ENCODE data around the gene KREMEN1.
"Not testable (repeated sequence)": the region's sequence is repeated elsewhere in the genome, so short reads cannot be mapped to it uniquely, and the experiment has no call there.

KREMEN1 gene, protein sequence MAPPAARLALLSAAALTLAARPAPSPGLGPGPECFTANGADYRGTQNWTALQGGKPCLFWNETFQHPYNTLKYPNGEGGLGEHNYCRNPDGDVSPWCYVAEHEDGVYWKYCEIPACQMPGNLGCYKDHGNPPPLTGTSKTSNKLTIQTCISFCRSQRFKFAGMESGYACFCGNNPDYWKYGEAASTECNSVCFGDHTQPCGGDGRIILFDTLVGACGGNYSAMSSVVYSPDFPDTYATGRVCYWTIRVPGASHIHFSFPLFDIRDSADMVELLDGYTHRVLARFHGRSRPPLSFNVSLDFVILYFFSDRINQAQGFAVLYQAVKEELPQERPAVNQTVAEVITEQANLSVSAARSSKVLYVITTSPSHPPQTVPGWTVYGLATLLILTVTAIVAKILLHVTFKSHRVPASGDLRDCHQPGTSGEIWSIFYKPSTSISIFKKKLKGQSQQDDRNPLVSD

DNA sequence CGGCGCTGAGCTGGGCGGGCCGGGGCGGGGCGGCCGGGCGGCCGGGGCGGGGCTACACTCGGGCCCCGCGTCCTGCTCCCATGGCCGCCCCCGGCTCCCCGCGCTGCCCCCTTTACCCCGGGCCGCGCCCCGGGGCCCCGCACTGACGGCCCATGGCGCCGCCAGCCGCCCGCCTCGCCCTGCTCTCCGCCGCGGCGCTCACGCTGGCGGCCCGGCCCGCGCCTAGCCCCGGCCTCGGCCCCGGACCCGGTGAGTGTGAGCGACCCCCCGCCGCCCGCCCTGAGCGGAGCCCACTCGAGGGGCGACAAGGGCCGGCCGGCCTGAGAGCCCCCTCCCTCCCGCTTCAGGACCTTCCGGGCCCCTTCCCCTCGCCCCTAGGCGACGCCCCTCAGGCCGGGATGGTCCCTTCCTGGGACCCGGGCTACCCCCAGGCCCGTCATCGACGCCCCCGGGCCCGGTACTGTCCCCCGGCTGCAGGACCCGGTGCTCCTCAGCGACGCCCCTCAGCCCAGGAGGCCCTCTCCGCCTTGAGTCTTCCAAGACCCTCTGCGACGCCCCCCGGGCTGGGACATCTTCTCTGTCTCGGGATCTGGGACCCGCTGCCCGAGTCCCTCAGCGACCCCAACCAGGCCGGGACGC, at the start of gene KREMEN1:
Gene KREMEN1, plus strand, starts transcription at position 57 of the 639 bp plus-strand sequence. Its CDS starts 96 bp downstream, at position 153.
- no peak for DNase-seq (ENCODE audit: low read depth in 2 of 2)

DNA sequence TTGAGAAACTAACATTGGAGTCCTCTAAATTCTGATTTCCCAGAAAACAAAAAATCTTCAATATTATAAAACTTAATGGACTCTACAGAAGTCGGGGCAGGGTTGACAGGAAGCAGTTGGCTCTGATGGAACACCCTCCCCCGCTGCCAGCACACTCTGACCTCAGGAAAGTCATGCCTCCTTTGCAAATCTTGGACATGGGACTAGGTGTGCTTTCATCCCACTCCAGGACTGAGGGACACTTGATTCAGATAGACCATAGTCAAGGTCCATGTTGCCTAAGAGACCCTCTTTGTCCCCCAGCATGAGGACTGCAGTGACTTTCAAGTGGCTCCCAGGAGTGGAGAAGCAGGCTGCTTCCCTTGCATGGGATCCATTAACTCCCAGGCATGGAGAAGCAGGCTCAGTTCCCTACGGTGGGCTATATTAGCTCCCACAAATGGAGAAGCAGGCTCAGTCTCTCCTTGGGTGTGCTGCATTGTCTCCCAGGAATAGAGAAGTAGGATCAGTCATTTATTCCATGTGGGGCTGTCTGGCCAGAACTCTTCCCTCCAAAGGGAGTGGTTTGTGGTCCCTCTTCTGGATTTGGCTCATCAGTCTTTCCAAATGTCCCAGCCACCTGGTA, 49.6 kb upstream of the KREMEN1 start:
- DNase-seq (ENCODE audit: low read depth in 2 of 2): no peak

DNA sequence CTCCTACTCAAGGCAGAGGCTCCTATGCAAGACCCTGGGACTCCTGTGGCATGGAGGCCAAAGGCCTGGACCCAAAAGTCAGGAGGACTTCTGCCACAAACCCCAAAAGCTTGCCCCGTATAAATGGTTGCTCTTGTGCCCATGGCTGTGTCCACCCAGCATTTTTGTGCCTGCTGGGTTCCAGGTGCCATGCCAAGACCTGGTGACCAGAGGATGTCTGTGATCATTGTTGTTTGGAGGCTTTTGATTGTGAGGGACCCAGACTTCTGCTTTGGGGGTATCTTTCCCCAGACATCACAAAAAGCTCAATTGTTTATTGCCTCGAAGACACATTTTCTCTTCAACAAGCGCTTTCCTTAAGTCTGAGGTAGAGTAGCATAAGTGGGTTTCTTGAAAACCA, 46.3 kb upstream of the KREMEN1 start:
- no peak for DNase-seq (ENCODE audit: low read depth in 2 of 2)

DNA sequence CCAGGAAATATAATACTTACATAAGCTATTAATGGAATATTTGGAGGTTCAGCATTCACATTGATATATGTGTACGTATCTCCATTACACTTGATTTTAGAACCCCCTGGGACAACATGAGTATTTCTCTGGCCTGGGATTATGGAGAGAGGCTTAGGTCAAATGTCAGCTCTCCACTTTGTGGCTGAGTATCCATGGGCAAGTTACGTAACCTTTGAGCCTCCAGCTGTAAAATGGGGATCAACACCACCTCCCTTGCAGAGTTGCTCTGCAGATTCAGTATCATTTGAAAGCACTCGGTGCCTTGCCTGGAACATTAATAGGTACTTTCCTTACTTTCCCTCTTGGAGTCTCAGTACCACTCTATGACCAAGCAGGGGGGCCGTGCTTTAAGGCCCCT, 44.4 kb upstream of the KREMEN1 start:
- DNase-seq (ENCODE audit: low read depth in 2 of 2): no peak

DNA sequence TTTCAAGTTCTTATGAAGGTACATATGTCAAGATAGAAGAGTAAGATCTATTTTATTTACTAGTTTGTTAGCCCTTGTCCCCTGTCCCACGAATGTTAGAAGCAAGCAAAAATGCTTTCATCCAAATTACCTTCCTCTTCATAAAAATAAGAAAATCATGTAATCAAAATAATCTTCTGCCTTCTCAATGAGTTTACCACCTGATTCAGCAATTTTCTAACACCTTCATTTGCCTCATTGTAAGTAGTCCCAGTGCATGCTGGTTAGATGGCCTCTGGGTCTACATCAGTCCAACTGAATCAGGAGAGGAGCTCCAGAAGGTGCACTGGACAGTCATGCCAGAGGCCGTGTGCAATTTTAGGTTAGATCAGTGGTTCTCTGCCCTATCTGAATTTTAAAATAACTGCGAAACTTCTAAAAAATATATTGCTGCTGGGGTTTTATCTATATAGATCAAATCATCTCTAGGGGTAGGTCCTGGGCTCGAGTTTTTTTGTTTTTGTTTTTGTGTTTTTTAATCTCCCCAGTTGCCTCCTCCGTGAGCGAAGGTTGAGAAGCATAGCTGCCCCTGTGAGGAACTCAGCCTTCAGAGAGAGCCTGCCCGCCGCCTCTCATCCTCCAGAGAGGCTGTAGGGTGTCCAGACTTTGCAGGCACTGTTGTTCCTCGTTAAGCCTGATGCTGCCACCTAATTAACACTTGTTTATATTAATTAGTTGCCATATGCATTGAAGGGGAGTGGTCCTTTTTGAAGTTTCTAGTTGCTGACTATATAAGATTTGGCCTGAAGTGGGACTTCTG, 43.4 kb upstream of the KREMEN1 start:
- no peak for DNase-seq (ENCODE audit: low read depth in 2 of 2)

DNA sequence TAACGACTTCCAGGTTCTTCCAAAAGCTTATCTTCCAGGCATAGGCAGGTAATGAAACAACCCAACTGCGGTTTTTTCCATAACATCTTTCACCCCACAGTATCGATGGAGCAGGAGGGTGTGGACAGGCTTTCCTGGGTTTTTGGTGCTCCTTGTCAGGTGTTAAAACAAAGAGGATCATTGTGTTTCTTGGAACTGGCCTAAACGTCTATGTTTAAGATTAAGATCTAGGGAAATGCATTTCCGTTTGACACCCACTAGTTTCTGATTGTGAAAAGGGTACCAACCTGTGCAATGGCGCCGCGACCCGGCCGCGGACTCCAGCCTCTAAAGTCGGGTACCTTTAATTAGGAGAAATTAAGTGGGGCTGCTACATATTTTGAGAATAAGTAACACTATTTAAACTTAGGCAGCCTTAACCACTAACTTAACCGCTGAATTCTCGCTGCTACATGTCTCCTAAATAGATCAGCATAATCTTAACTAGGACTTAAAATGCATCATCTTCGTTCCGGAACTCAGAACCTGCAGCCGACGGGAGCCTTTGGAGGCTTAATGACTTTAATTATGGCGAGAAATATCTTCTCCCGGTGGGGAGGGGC, 42.7 kb upstream of the KREMEN1 start:
- DNase-seq (ENCODE audit: low read depth in 2 of 2): no peak

DNA sequence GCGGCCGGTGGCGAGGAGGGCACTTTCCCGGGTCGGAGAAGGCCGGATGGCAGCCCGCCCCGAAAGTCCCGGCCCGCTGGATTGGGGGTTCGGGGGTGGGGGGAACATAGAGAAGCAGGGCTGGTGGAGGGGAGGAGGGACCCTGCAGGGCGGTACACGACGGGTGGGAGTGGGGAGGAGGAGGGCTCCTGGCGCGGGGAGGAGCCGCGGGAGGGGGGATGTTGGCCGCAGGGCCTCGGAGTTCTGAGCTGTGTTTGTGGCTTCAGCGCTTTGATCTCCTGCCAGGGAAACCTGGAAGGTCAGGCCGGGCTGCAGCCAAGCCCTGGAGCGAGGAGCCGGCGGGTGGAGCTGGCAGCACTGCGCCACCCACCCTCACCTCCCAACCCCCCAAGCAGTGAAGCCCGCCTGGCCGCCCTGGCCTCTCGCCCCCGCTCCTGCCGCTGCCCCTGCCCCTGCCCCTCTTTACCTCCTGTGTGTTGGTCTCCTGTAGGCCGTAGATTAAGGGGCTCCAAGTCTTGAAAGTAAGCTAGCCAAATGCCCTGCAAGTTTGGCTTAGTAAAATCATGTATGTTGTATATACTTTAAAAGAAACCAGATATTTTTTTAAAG, 42.1 kb upstream of the KREMEN1 start:
- DNase-seq (ENCODE audit: low read depth in 2 of 2): no peak

DNA sequence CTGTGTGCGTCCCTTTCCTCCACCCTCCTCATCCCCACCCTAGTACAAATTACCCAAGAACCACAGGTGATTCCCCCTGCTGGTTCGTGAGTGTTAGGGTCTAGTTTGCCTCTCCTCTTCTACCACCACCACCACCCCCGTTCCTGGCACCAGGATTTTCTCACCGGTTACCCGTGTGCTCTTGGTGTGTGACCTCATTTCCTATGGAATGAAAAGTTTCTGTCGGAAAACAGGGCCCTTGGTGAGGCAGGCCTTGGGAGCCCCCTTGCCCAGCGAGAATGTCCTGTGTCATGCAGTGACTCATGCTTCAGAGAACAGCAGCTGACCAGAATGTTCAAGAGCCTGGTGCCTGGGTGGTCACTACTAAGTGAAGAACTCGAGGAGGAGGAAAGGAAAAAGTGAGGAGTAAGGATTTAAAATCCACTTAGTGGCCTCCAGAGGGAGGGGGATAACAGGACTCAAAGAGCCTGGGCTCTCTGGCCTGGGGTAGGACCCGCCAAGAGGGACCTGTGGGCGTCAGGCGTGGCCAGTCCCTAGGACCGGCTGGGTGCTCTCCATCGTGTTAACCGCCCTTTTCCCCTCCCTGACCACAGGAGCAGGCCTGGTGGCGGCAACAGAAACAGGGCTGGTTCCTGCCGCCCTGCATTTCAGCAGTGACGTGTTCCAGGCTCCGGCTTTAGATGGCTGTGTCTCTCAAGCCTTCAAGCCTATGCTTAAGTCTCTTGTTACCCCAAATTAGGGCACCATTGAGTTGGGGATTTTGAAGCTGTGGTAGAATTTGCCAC, 41.4 kb upstream of the KREMEN1 start:
- DNase-seq (ENCODE audit: low read depth in 2 of 2): no peak

DNA sequence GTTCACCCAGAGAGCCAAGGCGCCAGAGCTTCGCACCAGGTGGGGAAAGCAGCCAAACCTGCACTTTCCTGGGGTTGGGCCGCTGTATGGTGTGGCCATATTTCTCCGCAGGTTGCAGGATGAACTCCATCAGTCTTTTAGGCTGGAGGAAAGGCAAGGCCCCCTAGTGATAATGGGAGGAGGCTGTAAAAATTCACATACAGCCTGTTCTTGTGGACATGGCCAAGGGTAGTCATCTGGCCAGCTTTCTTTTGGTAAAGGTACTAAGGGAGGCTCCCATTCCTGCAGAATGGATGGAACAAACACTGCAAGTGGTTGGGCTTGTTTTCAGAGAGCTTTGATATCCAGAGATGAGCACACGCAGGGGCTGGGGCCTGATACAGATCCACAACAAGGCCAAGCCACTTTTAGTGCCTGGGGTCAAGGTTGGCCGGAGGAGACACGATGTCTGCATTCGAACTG, 40.8 kb upstream of the KREMEN1 start:
- no peak for DNase-seq (ENCODE audit: low read depth in 2 of 2)

DNA sequence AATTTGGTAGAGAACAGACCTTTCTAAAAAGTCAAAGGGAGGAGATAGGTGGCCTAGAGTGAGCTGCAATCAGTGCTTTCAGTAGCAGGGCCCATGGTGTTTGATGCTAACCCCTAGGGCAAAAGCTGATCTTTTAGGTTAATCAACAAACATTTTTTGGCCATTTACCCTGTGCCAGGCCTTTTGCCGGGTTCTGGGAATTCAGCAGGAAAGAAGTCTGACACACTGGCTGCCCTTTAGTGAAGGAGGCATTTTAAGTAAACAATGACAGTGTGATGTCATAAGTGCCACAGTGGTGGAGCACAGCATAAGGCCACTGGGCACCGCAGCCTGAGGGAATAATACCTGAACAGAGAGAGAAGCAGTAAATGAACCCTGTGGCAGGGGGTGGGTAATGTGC, 40.3 kb upstream of the KREMEN1 start:
- no peak for DNase-seq (ENCODE audit: low read depth in 2 of 2)

DNA sequence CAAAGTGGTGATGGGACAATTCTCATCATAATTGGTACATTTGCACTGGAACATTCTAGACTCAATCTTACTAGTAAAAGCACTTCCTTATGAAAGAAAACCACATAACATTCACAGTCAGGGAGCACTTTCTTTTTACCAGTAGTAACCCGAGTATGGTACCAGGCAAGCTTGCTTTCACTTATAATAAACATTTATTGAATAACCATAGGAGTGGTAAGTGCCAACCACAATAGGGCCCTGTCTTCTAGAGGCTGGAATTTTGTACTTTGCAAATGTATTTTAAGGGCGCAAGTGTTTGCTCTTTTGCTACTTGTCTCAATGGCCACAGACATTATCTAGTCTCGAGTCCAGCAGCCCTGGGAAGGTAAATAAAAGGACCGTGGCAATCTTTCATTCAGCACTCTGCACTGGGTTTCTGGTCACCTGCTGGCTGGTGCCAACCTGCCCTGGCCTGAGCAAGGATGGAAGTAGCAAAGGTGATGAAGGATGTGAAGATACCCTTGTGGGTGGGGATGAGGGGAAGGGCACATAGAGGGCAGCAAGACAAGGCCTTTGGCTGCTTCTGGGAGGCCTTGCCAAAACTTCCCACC, 35.4 kb upstream of the KREMEN1 start:
- no peak for DNase-seq (ENCODE audit: low read depth in 2 of 2)

DNA sequence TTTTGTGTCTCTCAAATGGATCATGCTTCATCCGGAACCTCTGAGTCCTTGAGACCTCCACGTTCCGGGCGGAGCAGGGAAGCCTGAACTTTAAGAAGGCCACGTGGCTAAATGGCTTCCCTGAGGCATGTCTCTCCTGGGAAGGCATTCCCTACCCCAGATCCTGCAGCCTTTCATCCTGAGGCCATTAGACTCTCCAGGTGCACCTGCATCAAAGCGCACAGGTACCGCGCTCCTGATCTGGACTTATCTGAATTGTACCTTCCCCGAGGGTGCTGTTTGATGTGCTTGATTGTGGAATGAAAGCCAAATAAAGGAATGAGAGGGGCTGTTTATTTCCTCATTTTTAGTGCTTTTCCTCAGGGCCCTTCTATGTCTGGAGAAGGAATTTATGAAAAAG, 33.7 kb upstream of the KREMEN1 start:
- no peak for DNase-seq (ENCODE audit: low read depth in 2 of 2)

DNA sequence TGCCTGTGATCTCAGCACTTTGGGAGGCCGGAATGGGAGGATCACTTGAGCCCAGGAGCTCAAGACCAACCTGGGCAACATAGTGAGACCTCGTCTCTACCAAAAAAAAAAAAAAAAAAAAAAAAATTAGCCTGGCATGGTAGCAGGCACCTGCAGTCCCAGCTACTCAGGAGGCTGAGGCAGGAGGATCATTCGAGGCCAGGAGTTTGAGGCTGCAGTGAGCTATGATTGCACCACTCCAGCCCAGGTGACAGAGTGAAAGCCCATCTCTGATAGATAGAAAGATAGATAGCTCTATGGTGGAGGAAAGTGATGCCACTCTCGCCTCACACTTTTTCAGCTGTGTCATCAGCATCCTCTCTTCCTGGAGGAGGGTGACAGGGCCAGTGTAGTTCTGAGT, 33.2 kb upstream of the KREMEN1 start:
- DNase-seq (ENCODE audit: low read depth in 2 of 2): not testable (repeated sequence)

DNA sequence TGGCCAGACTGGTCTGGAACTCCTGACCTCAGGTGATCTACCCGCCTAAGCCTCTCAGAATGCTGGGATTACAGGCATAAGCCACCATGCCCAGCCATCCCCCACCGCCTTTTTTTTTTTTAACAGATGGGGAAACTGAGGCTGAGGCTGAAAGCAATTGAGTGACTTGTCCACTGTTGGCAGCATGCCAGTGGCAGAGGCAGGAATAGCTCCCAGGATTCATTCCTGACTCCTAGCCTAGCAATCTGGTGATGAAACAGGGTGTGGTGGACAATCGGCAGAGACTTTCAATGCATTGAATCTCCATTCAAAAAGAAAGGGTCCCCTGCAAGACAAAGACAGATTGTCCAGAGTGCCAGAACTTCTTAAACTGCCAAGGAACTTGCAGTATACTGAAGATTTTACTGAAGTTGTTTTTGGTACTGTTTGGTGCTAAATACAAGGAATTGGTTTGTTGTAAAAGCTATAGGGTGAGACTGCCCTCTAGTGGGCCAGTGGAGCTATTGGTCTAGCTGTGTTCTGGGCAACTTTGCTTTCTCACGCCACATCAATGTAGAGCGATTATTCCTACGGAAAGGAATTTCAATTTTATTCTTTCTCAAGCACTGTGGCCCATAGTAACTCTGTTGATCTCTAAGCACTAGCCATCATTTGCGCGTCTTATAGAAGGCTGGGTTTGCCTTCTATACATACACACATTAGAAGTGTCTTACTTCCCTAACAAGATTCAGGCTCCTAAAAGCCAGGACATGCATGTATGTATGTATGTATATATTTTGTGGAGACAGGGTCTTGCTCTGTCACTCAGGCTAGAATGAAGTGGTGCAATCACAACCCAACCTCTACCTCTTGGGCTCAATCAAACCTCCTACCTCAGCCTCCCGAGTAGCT, 32.2 kb upstream of the KREMEN1 start:
- peak; percentile 51 to 58 for DNase-seq (ENCODE audit: low read depth in 2 of 2)

DNA sequence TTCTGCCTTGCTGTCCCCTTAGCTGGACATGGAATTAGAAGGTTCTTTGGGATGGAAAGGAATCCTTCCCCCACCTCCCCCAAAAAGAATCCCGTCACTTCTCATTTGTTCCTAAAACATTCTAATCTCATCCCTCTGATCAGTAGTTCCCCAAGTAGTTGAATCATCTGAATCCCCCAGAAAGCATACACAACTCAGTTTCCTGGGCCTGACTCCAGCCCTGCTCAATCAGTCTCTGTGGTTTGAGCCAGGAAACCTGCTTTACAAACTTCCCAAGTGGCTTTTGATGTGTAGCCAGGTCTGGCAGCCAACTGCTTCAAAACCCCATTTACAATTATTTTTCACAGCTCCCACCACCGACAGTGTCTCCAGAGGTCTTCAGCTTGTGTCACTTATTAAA, 31.4 kb upstream of the KREMEN1 start:
- no peak for DNase-seq (ENCODE audit: low read depth in 2 of 2)

DNA sequence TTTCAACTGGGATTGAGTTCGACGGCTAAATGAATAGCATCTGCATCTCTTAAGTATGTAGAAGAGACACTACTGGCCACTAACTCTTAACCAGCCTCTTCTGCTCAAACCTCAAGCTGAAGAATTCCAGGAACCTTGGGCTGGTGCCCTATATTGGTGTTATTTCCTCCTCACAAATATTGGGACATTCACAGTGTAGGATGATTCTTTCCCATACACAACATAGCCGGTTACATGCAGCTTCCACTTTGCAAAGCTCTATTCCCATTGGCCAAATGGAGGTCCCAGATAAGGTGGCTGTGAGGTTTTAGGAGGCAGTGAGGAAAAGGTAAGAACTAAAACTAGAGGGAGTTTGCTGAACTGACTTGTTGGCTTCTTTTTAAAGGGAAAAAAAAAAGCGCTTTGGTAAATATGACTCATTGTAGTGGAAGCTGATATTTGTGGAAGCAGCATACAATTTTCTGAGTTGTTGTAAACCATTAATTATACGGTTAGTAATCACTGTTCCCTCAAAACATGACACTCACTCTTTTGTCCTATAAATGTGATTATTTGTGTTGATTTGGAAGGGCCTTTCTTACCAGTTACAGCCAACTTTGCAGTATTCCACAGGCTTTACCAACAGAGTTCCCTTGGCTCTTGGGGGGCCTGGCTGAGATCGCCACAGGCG, 28.8 kb upstream of the KREMEN1 start:
- DNase-seq (ENCODE audit: low read depth in 2 of 2): no peak

DNA sequence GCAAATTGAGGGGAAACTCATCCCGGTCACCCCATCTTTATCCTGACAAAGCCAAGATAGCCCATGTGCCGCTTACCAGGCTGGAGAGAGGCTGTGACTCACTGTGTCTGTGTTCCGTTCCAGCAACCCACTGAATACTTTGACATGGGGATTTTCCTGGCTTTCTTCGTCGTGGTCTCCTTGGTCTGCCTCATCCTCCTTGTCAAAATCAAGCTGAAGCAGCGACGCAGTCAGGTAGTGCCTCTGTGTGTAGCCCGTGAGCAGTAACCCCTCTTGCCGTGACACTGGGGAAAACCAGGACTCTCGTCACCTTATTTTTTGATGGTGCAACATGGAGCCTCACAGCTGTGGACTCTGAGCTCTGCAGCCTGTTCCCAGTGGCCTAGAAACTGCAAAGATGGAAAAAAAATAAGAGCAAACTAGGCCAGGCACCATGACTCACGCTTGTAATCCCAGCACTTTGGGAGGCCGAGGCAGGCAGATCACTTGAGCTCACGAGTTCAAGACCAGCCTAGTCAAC, 28.1 kb upstream of the KREMEN1 start:
- DNase-seq (ENCODE audit: low read depth in 2 of 2): no peak

Data from activated CD4-positive, alpha-beta T cell treated with anti-CD3 and anti-CD28 coated beads for 24 hours (primary cell).